HL-60 (cell line): ENCODE data around the gene ALG8.

Experiments used
- CTCF ChIP-seq: IDR thresholded peaks from one replicate; pipeline ENCODE4 v1.5.1; 2011; ENCODE audit warnings: low read length, control low read depth, inconsistent platforms; ENCODE audit not compliant: insufficient read depth
- GABPA ChIP-seq: IDR thresholded peaks from 2 replicates; pipeline ENCODE4 v1.6.1; 2012; ENCODE audit warnings: low read depth
- POLR2AphosphoS5 ChIP-seq: IDR thresholded peaks from 2 replicates; pipeline ENCODE4 v1.6.1; 2012; ENCODE audit warnings: low read depth
- REST ChIP-seq: IDR thresholded peaks from 2 replicates; pipeline ENCODE4 v1.6.1; 2012; ENCODE audit warnings: low read depth; ENCODE audit not compliant: insufficient replicate concordance

- TF ChIP-seq CTCF (no peak), GABPA (no peak), REST (no peak), POLR2AphosphoS5 (no peak)
Observed at GRCh38 chr11:78112582-78113275, 26.7 kb downstream of the ALG8 start.
